ENCODE data around the gene RC3H1. TPM values are rescaled to one million over a fixed set of nuclear protein-coding genes. Genes with fewer than 3 reads are reported as not detected.

Gene RC3H1
- total and polyA plus RNA-seq, 2 of the 13 experiments (the other 11 are each of a cell fraction or from before 2014, with no cell fraction given), result 11.2 to 19.6 TPM

- H3K4me1 ChIP-seq (ENCODE audit: insufficient read depth, low read length), result peaks cover 15% of the 10 kb centered on the region
- H3K36me3 ChIP-seq (replicated peaks in 1 of 2; ENCODE audit: control insufficient read depth in 1 of 2, insufficient read depth in 2 of 2, low read length in 2 of 2), result no peaks in the 10 kb centered on the region
- CTCF ChIA-PET (ENCODE audit: low intra/inter-chr PET ratio, low total read pairs), result no interaction called here
- no peak overlapping the region for H3K4me2 ChIP-seq (ENCODE audit: low read depth, low read length)
- no peak overlapping the region for H3K9ac ChIP-seq (ENCODE audit: insufficient read depth, low read depth, low read length)
- in situ Hi-C loops (cut with HindIII; ENCODE audit: extremely low pct_ligation_motif_present, low pct_unique_long_range_greater_than_20kb), result no loop called here
- H2AFZ ChIP-seq (ENCODE audit: low read length), result no peak overlapping the region
- FAIRE-seq (no peak), ATAC-seq (no peak), DNase-seq (ENCODE audit: low spot score) (peak; percentile 20)
- WGBS (ENCODE audit: low lambda C conversion rate), result 0% methylated on average over 1 of the region's 1 CpG
- POLR2A ChIA-PET, result no interaction called here
- no peaks in the 10 kb centered on the region for H4K20me1 ChIP-seq (ENCODE audit: insufficient read depth, low read length)
- intact Hi-C loops (cut with micrococcal nuclease; ENCODE audit: unreplicated experiment), result no loop called here
- H3K9me3 ChIP-seq (ENCODE audit: low read length), result no peaks in the 10 kb centered on the region
- TF ChIP-seq REST (IDR thresholded peaks at IDR 0.05; ENCODE audit: borderline replicate concordance in 1 of 2, low read depth in 1 of 2, low read length in 2 of 2), result peak in 1 of 2 experiments; percentile 84; a peak in 3 of 4 replicates
- no peak for TF ChIP-seq ZBED4 (CRISPR knock-in tag; IDR thresholded peaks at IDR 0.05; ENCODE audit: borderline replicate concordance)
- no peak for TF ChIP-seq PHF21A (CRISPR knock-in tag; IDR thresholded peaks at IDR 0.05)
- no peak for TF ChIP-seq HOXA5 (CRISPR knock-in tag; IDR thresholded peaks at IDR 0.05)
- no peak; the same call in 1 of the 2 replicates for TF ChIP-seq NR2F6 (IDR thresholded peaks at IDR 0.05)
- TF ChIP-seq NR2F6 (CRISPR knock-in tag; IDR thresholded peaks at IDR 0.05), result peak; percentile 22; the same call in 1 of the 2 replicates
- TF ChIP-seq THAP9 (CRISPR knock-in tag; IDR thresholded peaks at IDR 0.05; ENCODE audit: borderline replicate concordance), result no peak
- no peak for TF ChIP-seq ZKSCAN8 (CRISPR knock-in tag; IDR thresholded peaks at IDR 0.05; ENCODE audit: borderline replicate concordance)
- peak; percentile 47; the same call in 1 of the 2 replicates for TF ChIP-seq RARA (CRISPR knock-in tag; IDR thresholded peaks at IDR 0.05)
- 0 out of 4 replicates have a peak, but pooled peaks of 1 of the 2 experiments have one; percentile 31 for TF ChIP-seq NR2F1 (CRISPR knock-in tag; IDR thresholded peaks at IDR 0.05)
- BruUV-seq (replicated peaks), result no TSS peak
- H3K79me2 ChIP-seq (ENCODE audit: insufficient read depth, low read length), result no peaks in the 10 kb centered on the region
- H3K27ac ChIP-seq (ENCODE audit: extremely low read length, insufficient read depth, low read length), result no peak overlapping the region
- H3K27me3 ChIP-seq (ENCODE audit: control insufficient read depth in 1 of 2, insufficient read depth in 2 of 2, low read length in 2 of 2), result no peaks in the 10 kb centered on the region
- H3K4me3 ChIP-seq (replicated peaks in 1 of 3; ENCODE audit: insufficient read depth in 1 of 3, low read depth in 2 of 3, low read length in 3 of 3), result no peak overlapping the region
Measured at GRCh38 chr1:174041369-174041768, 19.2 kb upstream of the RC3H1 start.

All from HepG2 (cell line).